Heart right ventricle (tissue), 16 donors: Measurements from ENCODE around the gene PEX10. TPM values are rescaled to one million over a fixed set of nuclear protein-coding genes. Genes with fewer than 3 reads are reported as not detected.
"Not testable (repeated sequence)": the region's sequence is repeated elsewhere in the genome, so short reads cannot be mapped to it uniquely, and the experiment has no call there.

Source experiments
- ATAC-seq, 8 donors: fragments of 200-7000 bp; cut with Tn5 transposase; one replicate each; pipeline ENCODE4 v1.9.1; 2020; ENCODE audit warnings: mild to moderate bottlenecking in 8 of 8, moderate library complexity in 8 of 8, moderate number of reproducible peaks in 1 of 8
- DNase-seq, 2 donors: peaks; one replicate each; pipeline ENCODE4 v3.0.0-alpha.2; 2020
- H3K27ac ChIP-seq, 10 donors: fragments of 200-600 bp; sonication (generic) in 2 of 10; one replicate each; pipeline versions ENCODE4 v1.5.0 to v1.8.0; 2020 to 2022; ENCODE audit warnings: mild to moderate bottlenecking in 3 of 10
- H3K27me3 ChIP-seq, 7 donors: fragments of 200-600 bp; one replicate each; pipeline ENCODE4 v1.8.0; 2021 to 2022; ENCODE audit warnings: mild to moderate bottlenecking in 2 of 7
- H3K36me3 ChIP-seq, 9 donors: fragments of 200-600 bp; sonication (generic) in 1 of 9; one replicate each; pipeline versions ENCODE4 v1.5.0 to v1.8.0; 2020 to 2022; ENCODE audit warnings: mild to moderate bottlenecking in 2 of 9
- H3K4me1 ChIP-seq, 9 donors: fragments of 200-600 bp; sonication (generic) in 1 of 9; one replicate each; pipeline versions ENCODE4 v1.5.0 to v1.8.0; 2020 to 2022; ENCODE audit warnings: mild to moderate bottlenecking in 4 of 9
- H3K4me3 ChIP-seq, 10 donors: fragments of 200-600 bp; sonication (generic) in 2 of 10; one replicate each; pipeline versions ENCODE4 v1.5.0 to v1.8.0; 2020 to 2022; ENCODE audit warnings: mild to moderate bottlenecking in 7 of 10, moderate library complexity in 2 of 10
- H3K9me3 ChIP-seq, 11 donors: fragments of 200-600 bp in 10 of 11; sonication (generic) in 2 of 11; one replicate each; pipeline versions ENCODE4 v1.5.0 to v1.8.0; 2013 to 2022; ENCODE audit warnings: mild to moderate bottlenecking in 2 of 11, control low read depth in 1 of 11, moderate library complexity in 1 of 11
- WGBS, 2 donors: extraction: QIAGEN DNeasy Blood & Tissue Kit; methylation state at CpG; one replicate each; pipeline ENCODE4 v1.1.7; 2013; ENCODE audit warnings: inconsistent platforms in 1 of 2; 5-methylcytosine and 5-hydroxymethylcytosine counted together
- intact Hi-C, 10 donors: fragments of 100-400 bp; cut with DNase I; formaldehyde crosslinking; loops; one replicate each; pipeline versions ENCODE4 v1.11.1 to v1.14.2; 2022
- polyA plus RNA-seq, 2 donors: library from polyadenylated mRNA; stranded (reverse); fragments of 200-250 nt; gene quantifications; one replicate each; pipeline ENCODE4 v1.2.3, GENCODE V29; 2013
- total RNA-seq, 10 donors: library from RNA; stranded (reverse); fragmentation: NEBNext Ultra II Directional in 3 of 10; extraction: Animal tissue kit (Norgen Biotek cat#: 25700) in 3 of 10; gene quantifications; one replicate each; pipeline versions ENCODE4 v1.2.1 to v1.2.4, GENCODE V29; 2021 to 2023
- TF ChIP-seq, protein P1 (sequence below), 9 donors: fragments of 200-600 bp; sonication (generic) in 2 of 9; IDR thresholded peaks; one replicate each; pipeline versions ENCODE4 v1.5.0 to v1.8.0; 2021 to 2022; ENCODE audit warnings: antibody characterized with exemption in 9 of 9, mild to moderate bottlenecking in 5 of 9, moderate library complexity in 1 of 9
- donor health status: Arrhythmogenic right ventricular cardiomyopathy.
- donor health status: ischemic (EF 13 %, LVEDD 7.1; RV severe dilation, severe dysfunction).
- donor health status: healthy with polysubstance abuse.
- donor health status: DM: no; HTN: yes; CAD: no.
- donor health status: DM: no; HTN: no; CAD: no.
- donor health status: ischemic (EF 25% LVEDD 6.9; RV normal size, moderate dysfunction).
- donor health status: ischemic (EF 25% LVEDD 5.7; RV mildly dilated, moderate dysfunction).
- donor health status: healthy.
- donor health status: DM: yes; HTN: yes; CAD: no.
- donor health status: Ischemic cardiomyopathy.
- donor health status: ischemic (EF 35%, LVEDD 5.7; RV mildly dilated, moderate dysfunction).
- donor health status: nonischemic (EF 11% LVEDD 7.7; RV severe dilation, severe dysfunction).
- donor health status: DM: yes; HTN: yes; CAD: no.
- donor health status: PGD.
- donor health status: ischemic (EF 29% LVEDD 5.4; RV normal size, mild dysfunction).
- donor health status: nonischemic (EF 23%, LVEDD 6.1; RV moderate dilation, normal function).

PEX10 gene
- total and polyA plus RNA-seq, 12 donors, result 13.7 to 26.0 (median 18.5) TPM

DNA sequence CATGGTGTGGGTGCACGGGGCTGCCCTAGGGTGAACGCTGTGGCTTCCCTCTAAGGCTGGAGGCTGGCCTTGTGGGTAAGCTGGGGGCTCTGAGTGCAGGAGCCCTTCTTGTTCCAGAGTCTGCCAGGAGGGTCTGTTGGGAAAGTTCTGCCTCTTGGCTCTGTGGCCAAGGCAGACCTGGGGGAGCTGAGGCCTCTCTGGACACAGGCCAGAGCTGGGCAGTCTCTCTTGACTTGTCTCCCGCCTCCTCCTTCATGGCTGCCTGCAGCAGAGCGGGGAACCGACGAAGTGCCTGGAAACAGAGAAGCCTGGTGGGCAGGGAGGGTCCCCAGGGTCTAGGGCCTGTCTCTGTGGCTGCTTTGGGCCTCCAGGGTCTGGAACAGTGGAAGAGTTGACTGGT is 30.3 kb upstream of the PEX10 start:
- 49 to 59% methylated on average over 6 of the region's 6 CpGs for WGBS, 2 donors
- Histone ChIP-seq H3K36me3 (no peaks in the 10 kb centered on the region), H3K9me3 (no peaks in the 10 kb centered on the region), H3K4me3 (no peak overlapping the region), H3K27ac (no peak overlapping the region), H3K27me3 (peaks cover 15 to 68% (median 63%) of the 10 kb centered on the region in 7 donors), H3K4me1 (no peaks in the 10 kb centered on the region)
- no peak for DNase-seq
- TF ChIP-seq, protein P1, sequence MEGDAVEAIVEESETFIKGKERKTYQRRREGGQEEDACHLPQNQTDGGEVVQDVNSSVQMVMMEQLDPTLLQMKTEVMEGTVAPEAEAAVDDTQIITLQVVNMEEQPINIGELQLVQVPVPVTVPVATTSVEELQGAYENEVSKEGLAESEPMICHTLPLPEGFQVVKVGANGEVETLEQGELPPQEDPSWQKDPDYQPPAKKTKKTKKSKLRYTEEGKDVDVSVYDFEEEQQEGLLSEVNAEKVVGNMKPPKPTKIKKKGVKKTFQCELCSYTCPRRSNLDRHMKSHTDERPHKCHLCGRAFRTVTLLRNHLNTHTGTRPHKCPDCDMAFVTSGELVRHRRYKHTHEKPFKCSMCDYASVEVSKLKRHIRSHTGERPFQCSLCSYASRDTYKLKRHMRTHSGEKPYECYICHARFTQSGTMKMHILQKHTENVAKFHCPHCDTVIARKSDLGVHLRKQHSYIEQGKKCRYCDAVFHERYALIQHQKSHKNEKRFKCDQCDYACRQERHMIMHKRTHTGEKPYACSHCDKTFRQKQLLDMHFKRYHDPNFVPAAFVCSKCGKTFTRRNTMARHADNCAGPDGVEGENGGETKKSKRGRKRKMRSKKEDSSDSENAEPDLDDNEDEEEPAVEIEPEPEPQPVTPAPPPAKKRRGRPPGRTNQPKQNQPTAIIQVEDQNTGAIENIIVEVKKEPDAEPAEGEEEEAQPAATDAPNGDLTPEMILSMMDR (IDR thresholded peaks at IDR 0.05), result no peak
- ATAC-seq, result no peak
- intact Hi-C loops, result loop anchor here in 2 of 10 donors (5.0 to 10.0 kb wide), 2 partner anchors 172 to 180 kb away; no protein-coding TSS in a partner anchor

DNA sequence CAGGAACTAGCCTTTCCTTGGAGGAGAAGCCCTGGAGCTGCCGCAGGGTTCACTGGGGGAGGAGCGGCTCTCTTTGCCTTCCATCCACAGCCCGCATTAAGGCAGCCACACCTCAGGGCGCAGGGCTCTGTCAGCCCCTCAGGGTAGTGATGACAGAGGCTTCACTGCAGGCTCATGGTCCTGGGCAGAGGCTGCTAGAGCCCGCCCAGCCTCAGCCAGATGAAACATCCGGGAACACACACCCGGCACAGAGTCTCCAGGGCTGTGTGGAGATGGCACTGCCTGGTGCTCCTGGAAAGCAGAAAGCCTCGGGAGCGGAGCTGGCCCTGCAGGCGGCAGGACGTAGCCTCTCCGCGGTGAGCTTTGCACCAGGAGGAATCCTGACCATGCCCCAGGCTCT is 29.4 kb upstream of the PEX10 start:
- Histone ChIP-seq H3K4me1 (no peaks in the 10 kb centered on the region), H3K36me3 (no peaks in the 10 kb centered on the region), H3K4me3 (no peak overlapping the region), H3K27me3 (peaks cover 15 to 62% (median 54%) of the 10 kb centered on the region in 7 donors), H3K9me3 (no peaks in the 10 kb centered on the region), H3K27ac (no peak overlapping the region)
- 48 to 50% methylated on average over 13 of the region's 13 CpGs for WGBS, 2 donors
- ATAC-seq (no peak), DNase-seq (no peak)
- intact Hi-C loops, result loop anchor here in 2 of 10 donors (5.0 to 10.0 kb wide), 2 partner anchors 173 to 181 kb away; no protein-coding TSS in a partner anchor
- TF ChIP-seq, protein P1 (IDR thresholded peaks at IDR 0.05), result no peak

DNA sequence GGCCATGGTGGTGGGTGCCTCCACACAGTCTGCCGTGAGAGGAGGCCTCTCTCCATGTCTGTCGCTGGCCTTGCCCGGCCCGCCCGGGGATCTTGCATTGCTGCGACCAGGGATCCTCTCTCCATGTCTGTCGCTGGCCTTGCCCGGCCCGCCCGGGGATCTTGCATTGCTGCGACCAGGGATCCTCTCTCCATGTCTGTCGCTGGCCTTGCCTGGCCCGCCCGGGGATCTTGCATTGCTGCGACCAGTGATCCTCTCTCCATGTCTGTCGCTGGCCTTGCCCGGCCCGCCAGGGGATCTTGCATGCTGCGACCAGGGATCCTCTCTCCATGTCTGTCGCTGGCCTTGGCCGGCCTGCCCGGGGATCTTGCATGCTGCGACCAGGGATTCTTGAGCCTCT is 28.0 kb upstream of the PEX10 start:
- DNase-seq, H3K4me1 ChIP-seq, H3K36me3 ChIP-seq, ATAC-seq, H3K4me3 ChIP-seq, H3K27ac ChIP-seq, H3K9me3 ChIP-seq: not testable (repeated sequence)
- intact Hi-C loops, result loop anchor here in 2 of 10 donors (5.0 to 10.0 kb wide), 2 partner anchors 174 to 182 kb away; no protein-coding TSS in a partner anchor
- peaks cover 9 to 50% (median 41%) of the 10 kb centered on the region in 7 donors for H3K27me3 ChIP-seq
- 88 to 91% methylated on average over 23 of the region's 23 CpGs for WGBS, 2 donors

DNA sequence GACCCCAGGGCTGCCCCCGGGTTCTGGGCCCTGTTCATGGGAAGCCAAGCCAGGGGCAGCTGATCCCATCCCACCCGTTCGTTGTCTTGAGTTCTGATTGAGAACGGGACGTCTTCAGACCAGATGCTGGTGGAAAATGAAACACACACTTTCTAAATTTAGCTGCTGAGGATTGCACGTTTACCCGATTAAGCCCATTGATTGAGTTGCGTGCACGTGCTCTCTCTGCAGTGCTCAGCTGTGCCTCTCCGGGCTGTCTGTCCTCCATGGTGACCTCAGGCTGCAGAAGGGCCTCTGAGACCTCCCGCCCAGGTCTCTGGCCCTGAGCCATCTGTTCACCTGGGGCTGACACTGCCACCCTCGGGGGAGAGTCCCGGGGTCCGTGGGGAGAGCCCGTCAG is 27.0 kb upstream of the PEX10 start:
- no peaks in the 10 kb centered on the region for H3K36me3 ChIP-seq
- no peaks in the 10 kb centered on the region for H3K9me3 ChIP-seq
- TF ChIP-seq, protein P1 (IDR thresholded peaks at IDR 0.05), result no peak
- no peaks in the 10 kb centered on the region for H3K4me1 ChIP-seq
- WGBS, 2 donors, result 65 to 66% methylated on average over 15 of the region's 15 CpGs
- no peak overlapping the region for H3K27ac ChIP-seq
- H3K27me3 ChIP-seq, result peaks cover 9 to 50% (median 35%) of the 10 kb centered on the region in 7 donors
- H3K4me3 ChIP-seq, result no peak overlapping the region
- ATAC-seq (no peak), DNase-seq (no peak)
- intact Hi-C loops, result no loop called here

DNA sequence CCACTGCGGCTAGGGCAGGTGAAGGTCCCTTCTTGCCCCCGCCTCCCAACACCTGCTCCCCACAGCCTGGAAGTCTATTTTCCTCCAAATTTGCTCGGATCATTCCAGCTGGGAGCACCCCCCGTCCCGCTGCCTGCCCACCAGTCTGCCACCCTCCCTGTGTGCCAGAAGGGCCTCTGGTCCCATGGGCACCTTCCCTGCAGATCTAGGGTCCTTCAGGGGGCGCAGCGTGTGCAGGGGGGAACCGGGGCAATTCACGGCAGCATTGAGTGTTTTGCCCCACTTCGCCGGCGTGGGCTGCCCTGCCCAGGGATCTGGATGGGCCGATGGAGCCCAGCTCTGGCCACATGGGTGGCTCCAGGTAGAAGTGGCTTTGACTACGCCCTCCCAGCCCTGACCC is 26.3 kb upstream of the PEX10 start:
- TF ChIP-seq, protein P1 (IDR thresholded peaks at IDR 0.05), result no peak
- DNase-seq, result no peak
- intact Hi-C loops, result no loop called here
- WGBS, 2 donors, result 85 to 89% methylated on average over 14 of the region's 14 CpGs
- H3K27me3 ChIP-seq, result peaks cover 9 to 51% (median 33%) of the 10 kb centered on the region in 7 donors
- H3K36me3 ChIP-seq, result no peaks in the 10 kb centered on the region
- H3K4me1 ChIP-seq, result no peaks in the 10 kb centered on the region
- H3K27ac ChIP-seq, result no peak overlapping the region
- H3K4me3 ChIP-seq, result no peak overlapping the region
- no peaks in the 10 kb centered on the region for H3K9me3 ChIP-seq
- ATAC-seq, result no peak
